Sigmoid colon (tissue), 4 donors: ENCODE measurements around the gene MAGI2.

Experiments
- POLR2A ChIP-seq, 2 donors: fragments of 450-650 bp; IDR thresholded peaks; one replicate each; pipeline ENCODE4 v1.6.1; 2016; ENCODE audit warnings: antibody characterized with exemption in 2 of 2, mild to moderate bottlenecking in 2 of 2, moderate library complexity in 2 of 2
- POLR2AphosphoS5 ChIP-seq, 4 donors: sonication (generic); formaldehyde crosslinking; IDR thresholded peaks; one replicate each; pipeline ENCODE4 v1.6.1; 2017; ENCODE audit warnings: antibody characterized with exemption in 4 of 4
- TF ChIP-seq, protein P1 (sequence below), 4 experiments: fragments of 450-650 bp in 3 of 4; fragments of 200-600 bp in 1 of 4; IDR thresholded peaks; one replicate each; pipeline ENCODE4 v1.5.1; 2016 to 2019; ENCODE audit warnings: antibody characterized with exemption in 4 of 4, mild to moderate bottlenecking in 3 of 4, moderate library complexity in 2 of 4

DNA sequence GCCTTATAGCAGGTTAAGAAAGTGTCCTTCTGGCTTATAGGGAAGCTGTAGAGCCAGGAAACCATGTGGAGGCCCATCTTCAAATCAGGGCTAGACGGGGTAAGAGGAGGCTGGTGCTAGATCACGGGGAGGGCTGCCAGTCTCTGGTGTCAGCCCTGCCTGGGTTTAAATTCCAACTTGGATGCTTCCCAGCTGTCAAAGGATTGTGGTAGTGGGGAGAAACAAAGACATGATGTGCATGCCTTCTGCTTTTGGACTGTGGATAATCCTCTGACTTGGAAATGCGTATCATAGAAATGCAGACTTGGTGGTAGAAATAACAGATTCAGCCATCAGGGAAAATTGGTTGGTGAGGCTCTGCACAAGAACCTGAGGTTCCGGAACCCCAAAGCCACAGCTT is 1329.3 kb downstream of the MAGI2 start:
- TF ChIP-seq, protein P1, sequence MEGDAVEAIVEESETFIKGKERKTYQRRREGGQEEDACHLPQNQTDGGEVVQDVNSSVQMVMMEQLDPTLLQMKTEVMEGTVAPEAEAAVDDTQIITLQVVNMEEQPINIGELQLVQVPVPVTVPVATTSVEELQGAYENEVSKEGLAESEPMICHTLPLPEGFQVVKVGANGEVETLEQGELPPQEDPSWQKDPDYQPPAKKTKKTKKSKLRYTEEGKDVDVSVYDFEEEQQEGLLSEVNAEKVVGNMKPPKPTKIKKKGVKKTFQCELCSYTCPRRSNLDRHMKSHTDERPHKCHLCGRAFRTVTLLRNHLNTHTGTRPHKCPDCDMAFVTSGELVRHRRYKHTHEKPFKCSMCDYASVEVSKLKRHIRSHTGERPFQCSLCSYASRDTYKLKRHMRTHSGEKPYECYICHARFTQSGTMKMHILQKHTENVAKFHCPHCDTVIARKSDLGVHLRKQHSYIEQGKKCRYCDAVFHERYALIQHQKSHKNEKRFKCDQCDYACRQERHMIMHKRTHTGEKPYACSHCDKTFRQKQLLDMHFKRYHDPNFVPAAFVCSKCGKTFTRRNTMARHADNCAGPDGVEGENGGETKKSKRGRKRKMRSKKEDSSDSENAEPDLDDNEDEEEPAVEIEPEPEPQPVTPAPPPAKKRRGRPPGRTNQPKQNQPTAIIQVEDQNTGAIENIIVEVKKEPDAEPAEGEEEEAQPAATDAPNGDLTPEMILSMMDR (IDR thresholded peaks at IDR 0.05), result no peak
- TF ChIP-seq POLR2AphosphoS5 (IDR thresholded peaks at IDR 0.05), result no peak
- no peak for TF ChIP-seq POLR2A (IDR thresholded peaks at IDR 0.05)
